GM23338 (cell line): ENCODE measurements around the gene LPGAT1. TPM values are rescaled to one million over a fixed set of nuclear protein-coding genes. Genes with fewer than 3 reads are reported as not detected.

Source experiments
- ATAC-seq: fragments of 200-7000 bp; cut with Tn5 transposase; 3 replicates; pipeline ENCODE4 v1.9.1; 2020
- DNase-seq: peaks from one replicate; pipeline ENCODE4 v3.0.0-alpha.2; 2015; ENCODE audit warnings: low spot score
- H2AFZ ChIP-seq: fragments of 200-600 bp; sonication (generic); 2 replicates; pipeline ENCODE4 v1.8.0; 2016; ENCODE audit warnings: antibody characterized with exemption, mild to moderate bottlenecking, moderate library complexity
- H3F3A ChIP-seq: fragments of 200-600 bp; sonication (generic); replicated peaks from 2 replicates; pipeline ENCODE4 v1.8.0; 2017; ENCODE audit warnings: antibody characterized with exemption, mixed run types, low read depth
- H3K27ac ChIP-seq: fragments of 200-600 bp; sonication (generic); 2 replicates; pipeline ENCODE4 v1.6.1; 2016; ENCODE audit warnings: low read depth
- H3K27me3 ChIP-seq: fragments of 200-600 bp; sonication (generic); 2 replicates; pipeline ENCODE4 v1.8.0; 2016; ENCODE audit warnings: mild to moderate bottlenecking, mixed run types, moderate library complexity; ENCODE audit not compliant: insufficient read depth
- H3K36me3 ChIP-seq: fragments of 200-600 bp; sonication (generic); 2 replicates; pipeline ENCODE4 v1.8.0; 2016; ENCODE audit warnings: mild to moderate bottlenecking; ENCODE audit not compliant: insufficient read depth
- H3K4me1 ChIP-seq: fragments of 200-600 bp; sonication (generic); 2 replicates; pipeline ENCODE4 v1.8.0; 2016; ENCODE audit warnings: mild to moderate bottlenecking, moderate library complexity; ENCODE audit not compliant: insufficient read depth
- H3K4me2 ChIP-seq: fragments of 200-600 bp; sonication (generic); 2 replicates; pipeline ENCODE4 v1.7.1; 2017; ENCODE audit warnings: mixed run types
- H3K4me3 ChIP-seq: fragments of 200-600 bp; sonication (generic); 2 replicates; pipeline ENCODE4 v1.6.1; 2016; ENCODE audit warnings: mixed run types
- H3K79me2 ChIP-seq: fragments of 200-600 bp; sonication (generic); replicated peaks from 2 replicates; pipeline ENCODE4 v1.8.0; 2017; ENCODE audit warnings: mild to moderate bottlenecking; ENCODE audit not compliant: insufficient read depth
- H3K9me2 ChIP-seq: fragments of 200-600 bp; sonication (generic); 2 replicates; pipeline ENCODE4 v1.8.0; 2017; ENCODE audit not compliant: insufficient read depth
- H4K20me1 ChIP-seq: fragments of 200-600 bp; sonication (generic); replicated peaks from 2 replicates; pipeline ENCODE4 v1.8.0; 2017; ENCODE audit warnings: mild to moderate bottlenecking; ENCODE audit not compliant: insufficient read depth
- H3K27ac Mint-ChIP-seq: 2 replicates; pipeline ENCODE4 v1.8.0; 2020; ENCODE audit warnings: inconsistent platforms, mild to moderate bottlenecking, moderate library complexity, mixed read lengths
- H3K27me3 Mint-ChIP-seq: 3 replicates; pipeline ENCODE4 v1.8.0; 2022; ENCODE audit warnings: low read depth, mild to moderate bottlenecking, moderate library complexity, mixed read lengths, inconsistent platforms; ENCODE audit not compliant: insufficient read depth, poor library complexity
- H3K36me3 Mint-ChIP-seq: 3 replicates; pipeline ENCODE4 v1.8.0; 2021; ENCODE audit warnings: low read depth, mild to moderate bottlenecking, inconsistent platforms, moderate library complexity, mixed read lengths
- H3K4me1 Mint-ChIP-seq: 3 replicates; pipeline ENCODE4 v1.8.0; 2020; ENCODE audit warnings: mild to moderate bottlenecking, inconsistent platforms, mixed read lengths
- H3K4me3 Mint-ChIP-seq: 3 replicates; pipeline ENCODE4 v1.8.0; 2021; ENCODE audit warnings: moderate library complexity, mild to moderate bottlenecking, inconsistent platforms, mixed read lengths
- H3K9me3 Mint-ChIP-seq: 3 replicates; pipeline ENCODE4 v1.8.0; 2020; ENCODE audit warnings: moderate library complexity, mild to moderate bottlenecking, inconsistent platforms, mixed read lengths
- CREB1 ChIP-seq: fragments of 250-450 bp; sonication (Bioruptor Pico); IDR thresholded peaks from 2 replicates; pipeline ENCODE4 v1.5.0; 2020; ENCODE audit warnings: low read depth, mild to moderate bottlenecking, moderate library complexity
- CTCF ChIP-seq, 2 experiments: fragments of 200-600 bp in 1 of 2; sonication (generic) in 1 of 2; conservative IDR thresholded peaks; 2 replicates each; pipeline versions ENCODE4 v1.5.1 to v1.6.1; 2016 to 2017; ENCODE audit warnings: antibody characterized with exemption in 2 of 2, low read depth in 2 of 2, mild to moderate bottlenecking in 2 of 2, moderate library complexity in 1 of 2
- EZH2 ChIP-seq: fragments of 200-600 bp; sonication (generic); IDR thresholded peaks from one replicate; pipeline ENCODE4 v1.8.0; 2017; ENCODE audit warnings: antibody characterized with exemption, mild to moderate bottlenecking, low read depth; ENCODE audit not compliant: unreplicated experiment
- JUNB ChIP-seq: IDR thresholded peaks from one replicate; pipeline ENCODE4 v1.6.1; 2016; ENCODE audit warnings: antibody characterized with exemption; ENCODE audit not compliant: unreplicated experiment
- NANOG ChIP-seq: IDR thresholded peaks from 2 replicates; pipeline ENCODE4 v1.6.1; 2016; ENCODE audit warnings: antibody characterized with exemption, borderline replicate concordance
- POLR2AphosphoS5 ChIP-seq: IDR thresholded peaks from 2 replicates; pipeline ENCODE4 v1.6.1; 2016; ENCODE audit warnings: antibody characterized with exemption, low read depth
- REST ChIP-seq: IDR thresholded peaks from one replicate; pipeline ENCODE4 v1.6.1; 2018; ENCODE audit warnings: antibody characterized with exemption; ENCODE audit not compliant: unreplicated experiment
- STAT1 ChIP-seq: IDR thresholded peaks from one replicate; pipeline ENCODE4 v1.6.1; 2016; ENCODE audit warnings: antibody characterized with exemption; ENCODE audit not compliant: unreplicated experiment
- polyA plus RNA-seq: library from polyadenylated mRNA; unstranded; fragments of >200 nt; fragmentation: Nextera tagmentation; extraction: Ambion mirVana; gene quantifications from 2 replicates; pipeline ENCODE4 v1.2.1, GENCODE V29; 2016
- total RNA-seq: library from RNA; depleted of rRNA; stranded (reverse); fragments of >200 nt; shearing (Covaris generic); gene quantifications from 2 replicates; pipeline ENCODE4 v1.2.3, GENCODE V29; 2014
- TF ChIP-seq, protein P1 (sequence below): IDR thresholded peaks from 2 replicates; pipeline ENCODE4 v1.6.1; 2016; ENCODE audit warnings: antibody characterized with exemption
- TF ChIP-seq, protein P2 (sequence below): fragments of 250-450 bp; sonication (Bioruptor Pico); IDR thresholded peaks from 2 replicates; pipeline ENCODE4 v1.5.0; 2020; ENCODE audit warnings: mild to moderate bottlenecking, moderate library complexity

Gene LPGAT1
- total and polyA plus RNA-seq, 2 experiments from 2014 or later: 3.3 to 16.4 TPM

- no peak for TF ChIP-seq CTCF (conservative IDR thresholded peaks at IDR 0.05; ENCODE audit: low read depth in 2 of 2)
- no peak for TF ChIP-seq EZH2
- TF ChIP-seq, protein P1, sequence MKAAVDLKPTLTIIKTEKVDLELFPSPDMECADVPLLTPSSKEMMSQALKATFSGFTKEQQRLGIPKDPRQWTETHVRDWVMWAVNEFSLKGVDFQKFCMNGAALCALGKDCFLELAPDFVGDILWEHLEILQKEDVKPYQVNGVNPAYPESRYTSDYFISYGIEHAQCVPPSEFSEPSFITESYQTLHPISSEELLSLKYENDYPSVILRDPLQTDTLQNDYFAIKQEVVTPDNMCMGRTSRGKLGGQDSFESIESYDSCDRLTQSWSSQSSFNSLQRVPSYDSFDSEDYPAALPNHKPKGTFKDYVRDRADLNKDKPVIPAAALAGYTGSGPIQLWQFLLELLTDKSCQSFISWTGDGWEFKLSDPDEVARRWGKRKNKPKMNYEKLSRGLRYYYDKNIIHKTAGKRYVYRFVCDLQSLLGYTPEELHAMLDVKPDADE: no peak
- no peak for TF ChIP-seq JUNB
- TF ChIP-seq POLR2AphosphoS5: no peak
- TF ChIP-seq CREB1 (CRISPR knock-in tag): no peak
- no peak for TF ChIP-seq REST
These were observed 2.7 kb upstream of the LPGAT1 start (continued) for GRCh38 chr1:211833174-211833820.

DNA sequence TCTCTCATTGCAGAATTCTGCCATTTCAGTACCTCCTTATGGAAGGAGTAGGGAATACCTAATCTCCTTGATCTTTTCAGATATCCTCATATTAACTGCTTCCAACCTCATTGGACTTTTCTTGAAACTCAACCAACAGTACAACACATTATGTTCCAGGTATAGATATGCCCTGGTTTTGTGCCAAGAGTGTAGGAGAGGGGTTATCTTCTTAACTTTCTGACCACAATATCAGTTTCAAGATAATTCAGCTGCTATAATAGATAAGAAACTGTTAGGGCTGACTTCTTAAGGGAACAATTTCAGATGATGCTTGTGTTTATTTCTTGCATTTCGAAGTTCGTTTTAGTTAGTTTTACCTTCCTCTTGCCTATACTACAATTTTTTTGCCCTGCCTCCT lies 2.1 kb upstream of the LPGAT1 start:
- Mint-ChIP-seq H3K36me3 (no peaks in the 10 kb centered on the region), H3K9me3 (no peaks in the 10 kb centered on the region), H3K4me1 (peaks cover 13% of the 10 kb centered on the region; the same call in 2 of the 3 replicates), H3K4me3 (no peak overlapping the region), H3K27me3 (peaks cover 8% of the 10 kb centered on the region), H3K27ac (no peak overlapping the region)
- Histone ChIP-seq H3K79me2 (no peaks in the 10 kb centered on the region), H2AFZ (no peak overlapping the region), H3K27ac (no peak overlapping the region), H3K4me3 (no peak overlapping the region), H3K4me1 (peaks cover 9% of the 10 kb centered on the region), H3K36me3 (no peaks in the 10 kb centered on the region), H3K27me3 (peaks cover 20% of the 10 kb centered on the region), H3K9me2 (no peaks in the 10 kb centered on the region), H3K4me2 (no peak overlapping the region), H4K20me1 (no peaks in the 10 kb centered on the region), H3F3A (no peaks in the 10 kb centered on the region)
- no peak for ATAC-seq
- no peak for DNase-seq
- TF ChIP-seq NANOG (no peak), EZH2 (no peak), CREB1 (CRISPR knock-in tag) (no peak), STAT1 (no peak)
- TF ChIP-seq, protein P2, sequence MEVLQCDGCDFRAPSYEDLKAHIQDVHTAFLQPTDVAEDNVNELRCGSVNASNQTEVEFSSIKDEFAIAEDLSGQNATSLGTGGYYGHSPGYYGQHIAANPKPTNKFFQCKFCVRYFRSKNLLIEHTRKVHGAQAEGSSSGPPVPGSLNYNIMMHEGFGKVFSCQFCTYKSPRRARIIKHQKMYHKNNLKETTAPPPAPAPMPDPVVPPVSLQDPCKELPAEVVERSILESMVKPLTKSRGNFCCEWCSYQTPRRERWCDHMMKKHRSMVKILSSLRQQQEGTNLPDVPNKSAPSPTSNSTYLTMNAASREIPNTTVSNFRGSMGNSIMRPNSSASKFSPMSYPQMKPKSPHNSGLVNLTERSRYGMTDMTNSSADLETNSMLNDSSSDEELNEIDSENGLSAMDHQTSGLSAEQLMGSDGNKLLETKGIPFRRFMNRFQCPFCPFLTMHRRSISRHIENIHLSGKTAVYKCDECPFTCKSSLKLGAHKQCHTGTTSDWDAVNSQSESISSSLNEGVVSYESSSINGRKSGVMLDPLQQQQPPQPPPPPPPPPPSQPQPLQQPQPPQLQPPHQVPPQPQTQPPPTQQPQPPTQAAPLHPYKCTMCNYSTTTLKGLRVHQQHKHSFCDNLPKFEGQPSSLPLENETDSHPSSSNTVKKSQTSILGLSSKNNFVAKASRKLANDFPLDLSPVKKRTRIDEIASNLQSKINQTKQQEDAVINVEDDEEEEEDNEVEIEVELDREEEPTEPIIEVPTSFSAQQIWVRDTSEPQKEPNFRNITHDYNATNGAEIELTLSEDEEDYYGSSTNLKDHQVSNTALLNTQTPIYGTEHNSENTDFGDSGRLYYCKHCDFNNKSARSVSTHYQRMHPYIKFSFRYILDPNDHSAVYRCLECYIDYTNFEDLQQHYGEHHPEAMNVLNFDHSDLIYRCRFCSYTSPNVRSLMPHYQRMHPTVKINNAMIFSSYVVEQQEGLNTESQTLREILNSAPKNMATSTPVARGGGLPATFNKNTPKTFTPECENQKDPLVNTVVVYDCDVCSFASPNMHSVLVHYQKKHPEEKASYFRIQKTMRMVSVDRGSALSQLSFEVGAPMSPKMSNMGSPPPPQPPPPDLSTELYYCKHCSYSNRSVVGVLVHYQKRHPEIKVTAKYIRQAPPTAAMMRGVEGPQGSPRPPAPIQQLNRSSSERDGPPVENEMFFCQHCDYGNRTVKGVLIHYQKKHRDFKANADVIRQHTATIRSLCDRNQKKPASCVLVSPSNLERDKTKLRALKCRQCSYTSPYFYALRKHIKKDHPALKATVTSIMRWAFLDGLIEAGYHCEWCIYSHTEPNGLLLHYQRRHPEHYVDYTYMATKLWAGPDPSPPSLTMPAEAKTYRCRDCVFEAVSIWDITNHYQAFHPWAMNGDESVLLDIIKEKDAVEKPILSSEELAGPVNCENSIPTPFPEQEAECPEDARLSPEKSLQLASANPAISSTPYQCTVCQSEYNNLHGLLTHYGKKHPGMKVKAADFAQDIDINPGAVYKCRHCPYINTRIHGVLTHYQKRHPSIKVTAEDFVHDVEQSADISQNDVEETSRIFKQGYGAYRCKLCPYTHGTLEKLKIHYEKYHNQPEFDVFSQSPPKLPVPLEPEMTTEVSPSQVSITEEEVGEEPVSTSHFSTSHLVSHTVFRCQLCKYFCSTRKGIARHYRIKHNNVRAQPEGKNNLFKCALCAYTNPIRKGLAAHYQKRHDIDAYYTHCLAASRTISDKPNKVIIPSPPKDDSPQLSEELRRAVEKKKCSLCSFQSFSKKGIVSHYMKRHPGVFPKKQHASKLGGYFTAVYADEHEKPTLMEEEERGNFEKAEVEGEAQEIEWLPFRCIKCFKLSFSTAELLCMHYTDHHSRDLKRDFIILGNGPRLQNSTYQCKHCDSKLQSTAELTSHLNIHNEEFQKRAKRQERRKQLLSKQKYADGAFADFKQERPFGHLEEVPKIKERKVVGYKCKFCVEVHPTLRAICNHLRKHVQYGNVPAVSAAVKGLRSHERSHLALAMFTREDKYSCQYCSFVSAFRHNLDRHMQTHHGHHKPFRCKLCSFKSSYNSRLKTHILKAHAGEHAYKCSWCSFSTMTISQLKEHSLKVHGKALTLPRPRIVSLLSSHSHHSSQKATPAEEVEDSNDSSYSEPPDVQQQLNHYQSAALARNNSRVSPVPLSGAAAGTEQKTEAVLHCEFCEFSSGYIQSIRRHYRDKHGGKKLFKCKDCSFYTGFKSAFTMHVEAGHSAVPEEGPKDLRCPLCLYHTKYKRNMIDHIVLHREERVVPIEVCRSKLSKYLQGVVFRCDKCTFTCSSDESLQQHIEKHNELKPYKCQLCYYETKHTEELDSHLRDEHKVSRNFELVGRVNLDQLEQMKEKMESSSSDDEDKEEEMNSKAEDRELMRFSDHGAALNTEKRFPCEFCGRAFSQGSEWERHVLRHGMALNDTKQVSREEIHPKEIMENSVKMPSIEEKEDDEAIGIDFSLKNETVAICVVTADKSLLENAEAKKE (CRISPR knock-in tag): no peak
